Common myeloid progenitor, CD34-positive (primary cell): Measurements from ENCODE around the gene ST3GAL6.

Source experiments
- CTCF ChIA-PET: fragments of 350-600 bp; sonication (Branson Sonifier 250); formaldehyde crosslinking; loops from one replicate; lab custom pipeline; 2021; ENCODE audit warnings: antibody characterized with exemption; lab: Charles Lee
- POLR2A ChIA-PET: fragments of 350-600 bp; sonication (Branson Sonifier 250); formaldehyde crosslinking; loops from one replicate; lab custom pipeline; 2021; ENCODE audit warnings: antibody characterized with exemption; lab: Charles Lee
- DNase-seq, 3 donors: peaks; one replicate each; pipeline versions ENCODE4 v3.0.0 to v3.0.0-alpha.2; 2013
- H3K27ac ChIP-seq, 2 experiments: 1 replicate in 1 of 2; 2 replicates in 1 of 2; pipeline ENCODE4 v1.7.0; 2013; ENCODE audit warnings: inconsistent platforms in 2 of 2, low read length in 2 of 2, mild to moderate bottlenecking in 2 of 2, low read depth in 1 of 2, moderate library complexity in 1 of 2; ENCODE audit not compliant: severe bottlenecking in 2 of 2, insufficient read depth in 1 of 2, poor library complexity in 1 of 2
- H3K27me3 ChIP-seq, 5 experiments: replicated peaks in 2 of 5; 1 replicate in 3 of 5; 2 replicates in 2 of 5; pipeline versions ENCODE4 v1.6.1 to v1.7.0; 2013; ENCODE audit warnings: low read length in 4 of 5, mild to moderate bottlenecking in 2 of 5, moderate library complexity in 2 of 5, inconsistent platforms in 1 of 5; ENCODE audit not compliant: insufficient read depth in 5 of 5, control insufficient read depth in 4 of 5
- H3K36me3 ChIP-seq, 4 experiments: 1 replicate in 2 of 4; 2 replicates in 2 of 4; pipeline versions ENCODE4 v1.6.1 to v1.7.0; 2013; ENCODE audit warnings: low read length in 3 of 4, control low read depth in 1 of 4, mild to moderate bottlenecking in 1 of 4; ENCODE audit not compliant: control insufficient read depth in 4 of 4, insufficient read depth in 4 of 4
- H3K4me1 ChIP-seq, 4 experiments: 1 replicate in 3 of 4; 2 replicates in 1 of 4; pipeline versions ENCODE4 v1.6.1 to v1.7.1; 2013; ENCODE audit warnings: low read length in 3 of 4, mild to moderate bottlenecking in 3 of 4, control low read depth in 1 of 4, inconsistent platforms in 1 of 4, moderate library complexity in 1 of 4; ENCODE audit not compliant: control insufficient read depth in 4 of 4, insufficient read depth in 4 of 4; ENCODE audit errors: control extremely low read depth in 1 of 4
- H3K4me3 ChIP-seq, 7 experiments: 1 replicate in 4 of 7; 2 replicates in 3 of 7; pipeline versions ENCODE4 v1.5.1 to v1.7.0; 2013; ENCODE audit warnings: mild to moderate bottlenecking in 7 of 7, low read length in 6 of 7, moderate library complexity in 6 of 7, inconsistent platforms in 2 of 7, low read depth in 2 of 7, control low read depth in 1 of 7; ENCODE audit not compliant: insufficient read depth in 4 of 7, control insufficient read depth in 1 of 7; ENCODE audit errors: extremely low read depth in 1 of 7
- H3K9me3 ChIP-seq, 5 experiments: 1 replicate in 4 of 5; 2 replicates in 1 of 5; pipeline versions ENCODE4 v1.6.1 to v1.7.1; 2013; ENCODE audit warnings: low read length in 4 of 5, mild to moderate bottlenecking in 2 of 5, inconsistent platforms in 1 of 5, low read depth in 1 of 5, moderate library complexity in 1 of 5; ENCODE audit not compliant: control insufficient read depth in 4 of 5, insufficient read depth in 2 of 5; ENCODE audit errors: control extremely low read depth in 1 of 5
- WGBS: methylation state at CpG from one replicate; pipeline ENCODE4 v1.1.5; 2013; ENCODE audit not compliant: insufficient coverage; 5-methylcytosine and 5-hydroxymethylcytosine counted together

The ST3GAL6 gene

GRCh38 chr3:98805571-98805970 is 42.4 kb downstream of the ST3GAL6 start:
- 91% methylated on average over 4 of the region's 6 CpGs for WGBS
- ChIA-PET CTCF (interaction anchor here (1.0 kb wide), 1 partner anchor 69 kb away, joined by 3 read pairs; no protein-coding TSS in a partner anchor), POLR2A (no interaction called here)
- no peak overlapping the region for H3K27ac ChIP-seq
- no peaks in the 10 kb centered on the region for H3K9me3 ChIP-seq
- peaks cover 4 to 11% (median 6%) of the 10 kb centered on the region in 4 experiments for H3K4me1 ChIP-seq
- DNase-seq: no peak
- H3K27me3 ChIP-seq: no peaks in the 10 kb centered on the region
- H3K4me3 ChIP-seq: no peak overlapping the region
- H3K36me3 ChIP-seq: peaks cover 3 to 21% (median 14%) of the 10 kb centered on the region in 4 experiments

- Histone ChIP-seq H3K27me3 (no peaks in the 10 kb centered on the region), H3K9me3 (no peaks in the 10 kb centered on the region), H3K27ac (no peak overlapping the region), H3K4me1 (peaks cover 9 to 20% (median 14%) of the 10 kb centered on the region in 4 experiments), H3K36me3 (peaks cover 3 to 21% (median 14%) of the 10 kb centered on the region in 4 experiments), H3K4me3 (no peak overlapping the region)
- no peak for DNase-seq
- 92% methylated on average over 1 of the region's 1 CpG for WGBS
- ChIA-PET POLR2A (no interaction called here), CTCF (no interaction called here)
Measured at GRCh38 chr3:98806521-98806920, 43.4 kb downstream of the ST3GAL6 start.

GRCh38 chr3:98807011-98807410 is 43.9 kb downstream of the ST3GAL6 start:
- H3K27me3 ChIP-seq: no peaks in the 10 kb centered on the region
- no peaks in the 10 kb centered on the region for H3K9me3 ChIP-seq
- peaks cover 3 to 21% (median 14%) of the 10 kb centered on the region in 4 experiments for H3K36me3 ChIP-seq
- DNase-seq: no peak
- no CpG with 5 or more reads among the region's 4 CpGs for WGBS
- H3K4me1 ChIP-seq: peaks cover 9 to 23% (median 14%) of the 10 kb centered on the region in 4 experiments
- ChIA-PET CTCF (no interaction called here), POLR2A (no interaction called here)
- no peak overlapping the region for H3K4me3 ChIP-seq
- no peak overlapping the region for H3K27ac ChIP-seq

GRCh38 chr3:98807561-98807960 is 44.4 kb downstream of the ST3GAL6 start:
- Histone ChIP-seq H3K27ac (no peak overlapping the region), H3K4me1 (peaks cover 9 to 23% (median 14%) of the 10 kb centered on the region in 4 experiments), H3K36me3 (peaks cover 3 to 21% (median 14%) of the 10 kb centered on the region in 4 experiments), H3K4me3 (no peak overlapping the region), H3K9me3 (no peaks in the 10 kb centered on the region), H3K27me3 (no peaks in the 10 kb centered on the region)
- CTCF ChIA-PET: interaction anchor here (1.2 kb wide), 1 partner anchor 206 kb away, joined by 3 read pairs; no protein-coding TSS in a partner anchor
- DNase-seq: no peak
- POLR2A ChIA-PET: no interaction called here
- no CpG with 5 or more reads among the region's 1 CpG for WGBS

- Histone ChIP-seq H3K9me3 (no peaks in the 10 kb centered on the region), H3K27me3 (no peaks in the 10 kb centered on the region), H3K4me3 (no peak overlapping the region), H3K36me3 (peaks cover 3 to 21% (median 14%) of the 10 kb centered on the region in 4 experiments), H3K27ac (no peak overlapping the region), H3K4me1 (peaks cover 9 to 23% (median 14%) of the 10 kb centered on the region in 4 experiments)
- ChIA-PET POLR2A (no interaction called here), CTCF (interaction anchor here (1.2 kb wide), 1 partner anchor 206 kb away, joined by 3 read pairs; no protein-coding TSS in a partner anchor)
- DNase-seq: no peak
- WGBS: 100% methylated on average over 1 of the region's 2 CpGs
Measured at GRCh38 chr3:98808071-98808470, 44.9 kb downstream of the ST3GAL6 start.

GRCh38 chr3:98809557-98809956 is 46.4 kb downstream of the ST3GAL6 start:
- ChIA-PET CTCF (interaction anchor here (1.6 to 10.2 kb wide), 2 partner anchors 11 to 211 kb away, joined by 5 to 293 read pairs; partner anchors contain the start of gene CPOX), POLR2A (no interaction called here)
- H3K27ac ChIP-seq: no peak overlapping the region
- 100% methylated on average over 1 of the region's 3 CpGs for WGBS
- H3K4me3 ChIP-seq: no peak overlapping the region
- peaks cover 9 to 23% (median 14%) of the 10 kb centered on the region in 4 experiments for H3K4me1 ChIP-seq
- DNase-seq: no peak
- no peaks in the 10 kb centered on the region for H3K27me3 ChIP-seq
- no peaks in the 10 kb centered on the region for H3K9me3 ChIP-seq
- peaks cover 5 to 23% (median 14%) of the 10 kb centered on the region in 4 experiments for H3K36me3 ChIP-seq

GRCh38 chr3:98811048-98811447 is 47.9 kb downstream of the ST3GAL6 start:
- no peaks in the 10 kb centered on the region for H3K9me3 ChIP-seq
- H3K4me3 ChIP-seq: peak overlapping the region in 2 of 7 experiments; percentile 21 to 53
- H3K27ac ChIP-seq: peak overlapping the region in 1 of 2 experiments; percentile 47
- WGBS: 0% methylated on average over 2 of the region's 6 CpGs
- peaks cover 9 to 23% (median 14%) of the 10 kb centered on the region in 4 experiments for H3K4me1 ChIP-seq
- ChIA-PET CTCF (interaction anchor here (1.0 to 10.2 kb wide), 9 partner anchors 13 to 226 kb away, joined by 3 to 293 read pairs (median 4); partner anchors contain the start of genes CPOX and ST3GAL6), POLR2A (no interaction called here)
- H3K27me3 ChIP-seq: no peaks in the 10 kb centered on the region
- peak; percentile 10 to 60 (median 44) for DNase-seq
- H3K36me3 ChIP-seq: peaks cover 5 to 17% (median 12%) of the 10 kb centered on the region in 4 experiments
